C4-2B (cell line): ENCODE measurements around the gene SYNGR3.

Experiments used
- H3K27ac ChIP-seq: fragments of 450-650 bp; 2 replicates; pipeline ENCODE4 v1.5.1; 2017
- ZFX ChIP-seq: fragments of 450-650 bp; IDR thresholded peaks from 2 replicates; pipeline ENCODE4 v1.6.1; 2017
- TF ChIP-seq, protein P1 (sequence below): fragments of 450-650 bp; conservative IDR thresholded peaks from 2 replicates; pipeline ENCODE4 v1.5.1; 2017; ENCODE audit warnings: mild to moderate bottlenecking

Gene SYNGR3

DNA sequence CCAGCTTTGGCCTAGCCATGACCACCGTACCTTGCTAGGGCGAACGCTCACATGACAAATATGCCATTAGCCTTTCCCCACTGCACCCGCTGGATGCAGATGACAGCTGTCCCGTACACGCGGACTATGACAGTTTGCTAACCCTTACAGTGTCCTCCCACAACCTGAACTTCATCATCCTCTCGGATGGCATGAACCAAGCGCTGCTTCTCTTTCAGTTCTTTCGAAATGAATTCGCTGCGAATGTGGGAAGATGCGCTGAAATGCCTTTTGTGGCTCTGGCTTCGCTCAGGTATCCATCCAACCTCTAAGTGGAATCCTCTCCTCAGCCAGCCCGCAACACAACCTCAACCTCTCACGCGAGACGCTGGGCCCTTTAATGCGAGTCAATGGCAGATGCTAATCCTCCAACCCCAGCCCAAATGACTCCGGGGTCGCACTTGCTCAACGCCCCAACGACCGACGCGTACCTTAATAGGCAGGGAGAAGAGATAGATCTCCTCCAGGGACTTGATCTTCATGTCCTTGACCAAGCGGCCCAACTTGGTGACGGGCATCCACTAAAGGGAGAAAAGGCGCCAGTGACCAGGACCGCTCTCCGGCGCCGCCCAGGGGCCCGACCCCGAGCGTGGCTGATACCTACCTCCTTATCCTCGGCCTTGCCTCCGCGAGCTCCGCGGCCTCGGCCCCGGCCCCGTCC, 25.8 kb upstream of the SYNGR3 start:
- TF ChIP-seq, protein P1, sequence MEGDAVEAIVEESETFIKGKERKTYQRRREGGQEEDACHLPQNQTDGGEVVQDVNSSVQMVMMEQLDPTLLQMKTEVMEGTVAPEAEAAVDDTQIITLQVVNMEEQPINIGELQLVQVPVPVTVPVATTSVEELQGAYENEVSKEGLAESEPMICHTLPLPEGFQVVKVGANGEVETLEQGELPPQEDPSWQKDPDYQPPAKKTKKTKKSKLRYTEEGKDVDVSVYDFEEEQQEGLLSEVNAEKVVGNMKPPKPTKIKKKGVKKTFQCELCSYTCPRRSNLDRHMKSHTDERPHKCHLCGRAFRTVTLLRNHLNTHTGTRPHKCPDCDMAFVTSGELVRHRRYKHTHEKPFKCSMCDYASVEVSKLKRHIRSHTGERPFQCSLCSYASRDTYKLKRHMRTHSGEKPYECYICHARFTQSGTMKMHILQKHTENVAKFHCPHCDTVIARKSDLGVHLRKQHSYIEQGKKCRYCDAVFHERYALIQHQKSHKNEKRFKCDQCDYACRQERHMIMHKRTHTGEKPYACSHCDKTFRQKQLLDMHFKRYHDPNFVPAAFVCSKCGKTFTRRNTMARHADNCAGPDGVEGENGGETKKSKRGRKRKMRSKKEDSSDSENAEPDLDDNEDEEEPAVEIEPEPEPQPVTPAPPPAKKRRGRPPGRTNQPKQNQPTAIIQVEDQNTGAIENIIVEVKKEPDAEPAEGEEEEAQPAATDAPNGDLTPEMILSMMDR, result no peak; the same call in 1 of the 2 replicates
- no peak for TF ChIP-seq ZFX
- H3K27ac ChIP-seq, result peak overlapping the region; percentile 97

DNA sequence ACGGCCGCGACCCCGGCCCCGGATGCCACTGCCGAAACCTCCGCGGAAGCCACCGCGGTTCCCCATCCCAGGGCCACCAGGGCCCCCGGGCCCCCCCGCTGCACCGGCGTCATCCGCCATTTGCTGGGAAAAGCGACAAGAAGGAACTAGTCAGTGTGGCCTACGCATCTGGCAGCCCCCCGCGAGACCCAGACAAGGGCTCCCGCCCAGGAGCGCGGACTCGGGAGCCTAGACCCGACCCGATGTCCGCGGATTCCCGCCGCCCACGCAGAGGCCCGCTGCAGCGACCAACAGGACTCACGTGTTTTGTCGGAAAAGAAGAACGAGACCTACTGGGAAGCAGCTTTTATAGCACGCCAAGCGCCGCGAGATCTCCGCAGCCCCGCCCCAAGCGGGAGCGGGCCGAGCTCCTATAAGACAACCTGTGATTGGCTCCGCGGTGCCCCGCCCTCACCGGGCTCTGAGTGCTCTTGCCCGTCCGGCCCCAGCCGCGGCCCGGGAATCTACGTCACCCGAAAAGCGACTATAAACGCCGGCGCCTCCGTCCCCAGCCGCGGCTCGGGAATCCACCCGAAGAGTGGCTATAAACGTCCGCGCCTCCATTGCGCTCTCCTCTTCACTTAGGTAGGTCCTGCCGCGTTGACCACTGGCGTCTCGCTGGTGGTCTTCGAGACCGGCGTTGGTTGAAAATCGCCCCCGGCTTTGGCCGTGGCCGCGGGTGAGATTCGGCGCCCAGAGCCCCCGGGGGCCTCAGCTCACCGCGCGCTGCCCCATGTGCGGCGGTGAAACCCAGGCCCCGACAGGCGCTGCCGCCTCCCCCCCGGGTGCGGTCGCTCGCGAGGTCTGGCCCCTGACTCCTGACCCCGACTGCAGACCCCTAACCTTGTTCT, 25.0 kb upstream of the SYNGR3 start, which contains the start of gene RPS2:
Gene RPS2, minus strand, starts transcription at position 321 of the 890 bp plus-strand sequence. Its CDS starts 201 bp downstream, at position 120.
- H3K27ac ChIP-seq, result peak within 1 kb of the TSS; percentile 97
- TF ChIP-seq, protein P1, result no peak
- TF ChIP-seq ZFX, result peak; percentile 75

DNA sequence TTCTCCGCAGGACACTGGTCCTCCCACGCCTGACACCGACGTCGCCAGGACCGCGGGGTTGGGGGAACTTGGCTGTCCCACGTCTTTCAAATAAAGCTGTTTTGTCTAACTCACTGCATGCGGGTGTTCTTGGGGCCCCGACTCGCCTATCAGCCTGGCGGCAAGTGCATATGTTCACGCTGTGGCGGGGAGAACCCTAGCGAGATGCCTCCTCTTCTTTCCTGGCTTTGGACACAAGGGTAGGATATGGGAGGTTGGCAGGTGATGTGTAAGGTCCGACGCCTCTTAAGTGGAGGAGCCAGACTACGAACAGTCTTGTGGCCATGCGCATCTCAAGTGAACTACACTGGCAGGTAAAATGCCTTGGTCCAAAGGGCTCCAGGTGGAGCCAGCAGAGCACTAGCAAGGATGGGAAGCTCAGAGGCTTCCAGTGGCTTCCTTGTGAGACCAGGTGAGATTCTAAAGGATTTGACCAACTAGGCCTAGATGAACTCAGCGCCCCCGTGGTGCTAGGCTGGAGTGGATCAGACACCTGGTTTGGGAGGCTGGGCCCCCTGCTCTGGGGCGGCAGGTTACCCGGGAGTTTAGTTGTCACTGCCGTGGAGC, 24.3 kb upstream of the SYNGR3 start:
- H3K27ac ChIP-seq, result peak overlapping the region; percentile 97
- TF ChIP-seq ZFX, result no peak
- TF ChIP-seq, protein P1, result no peak

GRCh38 chr16:1966460-1966859, 23.3 kb upstream of the SYNGR3 start, which contains the start of gene RNF151:
Gene RNF151 (plus strand): TSS chr16:1966856. CDS start chr16:1966882, 26 bp downstream.
- TF ChIP-seq, protein P1, result no peak
- TF ChIP-seq ZFX, result no peak
- peak within 1 kb of the TSS; percentile 97 for H3K27ac ChIP-seq

DNA sequence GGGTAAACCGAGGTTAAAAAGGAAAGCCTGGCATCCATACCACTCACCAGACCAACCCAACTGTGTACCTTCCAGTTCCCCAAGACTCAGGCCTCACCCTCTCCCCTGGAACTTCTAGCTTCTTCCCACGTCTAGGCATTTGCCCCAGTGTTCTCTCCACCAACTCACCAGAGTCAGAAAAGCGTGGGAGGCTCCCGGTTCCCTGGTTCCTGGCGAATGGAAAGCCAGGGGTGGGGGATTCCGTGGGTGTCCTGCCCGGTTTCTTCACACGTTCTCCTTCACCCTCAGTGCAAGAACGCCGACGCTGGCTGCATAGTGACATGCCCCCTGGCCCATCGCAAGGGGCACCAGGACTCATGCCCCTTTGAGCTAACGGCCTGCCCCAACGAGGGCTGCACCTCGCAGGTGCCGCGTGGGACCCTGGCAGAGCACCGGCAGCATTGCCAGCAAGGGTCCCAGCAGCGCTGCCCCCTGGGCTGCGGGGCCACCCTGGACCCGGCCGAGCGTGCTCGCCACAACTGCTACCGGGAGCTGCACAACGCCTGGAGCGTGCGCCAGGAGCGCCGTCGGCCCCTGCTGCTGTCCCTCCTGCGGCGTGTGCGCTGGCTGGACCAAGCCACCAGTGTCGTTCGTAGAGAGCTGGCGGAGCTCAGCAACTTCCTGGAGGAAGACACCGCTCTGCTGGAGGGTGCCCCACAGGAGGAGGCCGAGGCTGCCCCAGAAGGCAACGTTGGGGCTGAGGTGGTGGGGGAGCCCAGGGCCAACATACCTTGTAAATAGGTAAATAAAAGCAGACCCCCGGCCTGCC, 21.4 kb upstream of the SYNGR3 start:
- TF ChIP-seq, protein P1, result no peak
- no peak for TF ChIP-seq ZFX
- no peak overlapping the region for H3K27ac ChIP-seq

DNA sequence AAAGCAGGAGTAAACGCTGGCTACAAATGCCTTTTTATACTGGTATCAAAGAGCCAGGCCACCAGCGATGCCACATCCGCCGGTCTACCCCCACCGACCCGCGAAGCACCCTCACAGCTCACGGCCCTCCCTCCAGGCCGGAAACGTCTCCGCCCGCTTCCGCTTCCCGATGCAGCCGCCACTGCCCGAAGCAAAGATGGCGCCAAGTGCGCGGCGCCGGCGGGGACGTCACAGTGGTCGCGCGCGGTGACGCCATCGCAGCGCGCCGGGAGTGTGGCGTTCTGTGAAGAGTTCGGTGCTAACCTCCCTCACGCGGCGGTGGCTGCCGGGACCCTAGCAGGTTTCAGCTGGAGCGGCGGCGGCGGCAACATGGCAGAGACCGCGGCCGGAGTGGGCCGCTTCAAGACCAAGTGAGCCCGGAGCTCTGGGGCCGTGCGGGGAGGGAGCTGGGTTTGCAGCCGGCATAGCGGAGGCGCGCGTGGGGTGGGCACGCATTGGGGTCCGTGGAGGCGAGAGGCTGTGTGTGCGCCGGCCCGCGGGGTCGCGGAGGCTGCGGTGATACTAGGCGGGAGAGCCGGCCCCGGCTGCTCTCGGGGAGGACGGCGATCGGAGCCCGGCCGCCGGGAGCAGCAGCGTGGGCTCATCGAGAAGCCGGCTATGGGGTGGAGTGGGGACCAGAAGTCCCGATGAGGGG, 17.8 kb upstream of the SYNGR3 start, which contains the start of gene TBL3:
Gene TBL3, plus strand, starts transcription at position 258 of the 694 bp plus-strand sequence. Its CDS starts 112 bp downstream, at position 370.
- TF ChIP-seq, protein P1, result no peak
- peak; percentile 22; the same call in 1 of the 2 replicates for TF ChIP-seq ZFX
- H3K27ac ChIP-seq, result peak within 1 kb of the TSS; percentile 89
